ENCODE measurements around the gene BORCS5.

DNA sequence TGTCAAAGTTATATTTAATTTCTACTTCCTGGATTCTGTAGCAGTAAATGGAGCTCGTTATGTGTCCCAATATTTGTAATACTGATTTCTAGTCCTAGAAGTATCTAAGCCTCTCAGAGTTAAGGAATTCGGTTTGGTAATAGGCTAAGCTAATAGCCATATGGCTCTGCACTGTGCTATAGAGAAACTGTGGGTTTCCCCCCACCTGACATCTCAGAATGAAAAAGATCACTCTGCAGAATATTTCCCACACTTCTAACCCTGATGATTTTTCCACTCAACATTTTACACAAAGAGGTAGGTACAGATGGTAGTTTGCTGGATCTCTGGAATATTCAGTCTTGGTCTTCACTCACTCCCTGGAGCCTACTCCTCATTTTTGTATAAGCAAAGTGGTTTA is 71.2 kb downstream of the BORCS5 start:
- TF ChIP-seq CTCF (IDR thresholded peaks at IDR 0.05; ENCODE audit: insufficient read depth, low read length, poor library complexity, severe bottlenecking) = no peak
- TF ChIP-seq EZH2phosphoT487 (conservative IDR thresholded peaks at IDR 0.05; ENCODE audit: low read length) = no peak
